ENCODE measurements around the gene EDC4.
"Not testable (repeated sequence)": the region's sequence is repeated elsewhere in the genome, so short reads cannot be mapped to it uniquely, and the experiment has no call there.

The EDC4 gene

DNA sequence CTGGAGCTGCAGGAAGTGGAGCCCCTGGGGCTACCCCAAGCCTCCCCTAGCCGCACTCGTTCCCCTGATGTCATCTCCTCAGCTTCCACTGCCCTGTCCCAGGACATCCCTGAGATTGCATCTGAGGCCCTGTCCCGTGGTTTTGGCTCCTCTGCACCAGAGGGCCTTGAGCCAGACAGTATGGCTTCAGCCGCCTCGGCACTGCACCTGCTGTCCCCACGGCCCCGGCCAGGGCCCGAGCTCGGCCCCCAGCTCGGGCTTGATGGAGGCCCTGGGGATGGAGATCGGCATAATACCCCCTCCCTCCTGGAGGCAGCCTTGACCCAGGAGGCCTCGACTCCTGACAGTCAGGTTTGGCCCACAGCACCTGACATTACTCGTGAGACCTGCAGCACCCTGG is 7.7 kb downstream of the EDC4 start:
- DNase-seq = no peak

DNA sequence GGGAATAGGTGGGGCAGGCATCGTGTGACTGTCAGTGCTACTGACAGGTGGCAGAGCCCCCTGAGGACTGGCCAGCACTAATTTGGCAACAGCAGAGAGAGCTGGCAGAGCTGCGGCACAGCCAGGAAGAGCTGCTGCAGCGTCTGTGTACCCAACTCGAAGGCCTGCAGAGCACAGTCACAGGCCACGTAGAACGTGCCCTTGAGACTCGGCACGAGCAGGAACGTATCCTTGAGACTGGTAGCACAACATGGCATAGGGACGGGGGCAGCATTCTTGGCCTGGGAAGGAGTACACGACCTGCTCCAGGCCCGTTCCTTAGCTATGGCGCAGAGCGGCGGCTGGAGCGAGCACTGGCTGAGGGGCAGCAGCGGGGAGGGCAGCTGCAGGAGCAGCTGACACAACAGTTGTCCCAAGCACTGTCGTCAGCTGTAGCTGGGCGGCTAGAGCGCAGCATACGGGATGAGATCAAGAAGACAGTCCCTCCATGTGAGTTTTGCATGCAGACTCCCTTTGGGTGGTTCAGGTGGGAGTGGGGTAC is 8.8 kb downstream of the EDC4 start:
- DNase-seq = peak; percentile 73

DNA sequence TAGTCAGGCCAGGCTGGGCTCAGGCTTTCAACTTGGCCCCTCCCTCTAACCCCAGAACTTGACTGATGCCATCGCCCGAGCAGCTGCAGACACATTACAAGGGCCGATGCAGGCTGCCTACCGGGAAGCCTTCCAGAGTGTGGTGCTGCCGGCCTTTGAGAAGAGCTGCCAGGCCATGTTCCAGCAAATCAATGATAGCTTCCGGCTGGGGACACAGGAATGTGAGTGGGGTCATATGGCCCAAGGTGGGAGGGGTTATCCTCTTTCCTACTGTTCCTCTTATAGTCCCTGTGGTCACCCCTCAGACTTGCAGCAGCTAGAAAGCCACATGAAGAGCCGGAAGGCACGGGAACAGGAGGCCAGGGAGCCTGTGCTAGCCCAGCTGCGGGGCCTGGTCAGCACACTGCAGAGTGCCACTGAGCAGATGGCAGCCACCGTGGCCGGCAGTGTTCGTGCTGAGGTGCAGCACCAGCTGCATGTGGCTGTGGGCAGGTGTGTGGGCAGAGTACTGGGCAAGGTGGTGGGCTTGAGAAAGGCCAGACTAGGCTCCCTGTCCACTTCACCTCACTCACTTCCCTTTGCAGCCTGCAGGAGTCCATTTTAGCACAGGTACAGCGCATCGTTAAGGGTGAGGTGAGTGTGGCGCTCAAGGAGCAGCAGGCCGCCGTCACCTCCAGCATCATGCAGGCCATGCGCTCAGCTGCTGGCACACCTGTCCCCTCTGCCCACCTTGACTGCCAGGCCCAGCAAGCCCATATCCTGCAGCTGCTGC is 9.7 kb downstream of the EDC4 start:
- peak; percentile 81 for DNase-seq

DNA sequence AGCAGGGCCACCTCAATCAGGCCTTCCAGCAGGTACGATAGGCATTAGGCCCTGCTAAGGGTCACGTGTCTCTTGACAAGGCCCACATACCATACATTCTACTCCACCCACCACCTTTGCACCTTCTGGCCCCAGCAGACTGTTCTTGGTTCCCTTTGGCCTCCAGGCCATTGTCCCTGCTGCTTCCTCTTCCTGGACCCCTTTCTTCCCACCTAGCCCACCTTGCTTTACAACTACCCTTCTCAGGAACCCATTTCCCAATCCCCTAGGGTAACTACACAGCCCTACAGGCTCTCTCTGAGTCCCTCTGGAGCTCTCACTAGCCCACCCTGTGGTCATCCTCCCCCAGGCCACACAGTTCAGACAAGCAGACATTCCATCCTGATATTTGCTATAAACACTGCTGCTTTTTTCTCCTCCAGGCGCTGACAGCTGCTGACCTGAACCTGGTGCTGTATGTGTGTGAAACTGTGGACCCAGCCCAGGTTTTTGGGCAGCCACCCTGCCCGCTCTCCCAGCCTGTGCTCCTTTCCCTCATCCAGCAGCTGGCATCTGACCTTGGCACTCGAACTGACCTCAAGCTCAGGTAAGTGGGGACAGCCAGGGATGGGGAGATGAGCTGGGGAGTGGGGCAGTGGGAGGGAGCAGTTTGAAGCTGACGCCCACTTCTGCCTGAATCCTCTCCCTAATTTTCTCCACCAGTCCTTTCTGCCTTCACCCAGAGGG is 10.5 kb downstream of the EDC4 start:
- no peak for DNase-seq

DNA sequence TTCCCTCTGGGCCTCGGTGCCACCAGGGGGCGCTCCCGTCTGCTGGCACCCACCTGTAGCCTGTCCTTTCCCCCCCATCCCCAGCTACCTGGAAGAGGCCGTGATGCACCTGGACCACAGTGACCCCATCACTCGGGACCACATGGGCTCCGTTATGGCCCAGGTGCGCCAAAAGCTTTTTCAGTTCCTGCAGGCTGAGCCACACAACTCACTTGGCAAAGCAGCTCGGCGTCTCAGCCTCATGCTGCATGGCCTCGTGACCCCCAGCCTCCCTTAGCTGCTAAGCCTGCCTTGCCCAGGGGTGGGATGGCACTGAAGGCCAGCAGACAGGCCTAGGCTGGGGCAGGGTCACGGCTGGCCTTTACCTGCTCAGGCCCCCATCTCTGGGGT is 11.0 kb downstream of the EDC4 start:
- no peak for DNase-seq

DNA sequence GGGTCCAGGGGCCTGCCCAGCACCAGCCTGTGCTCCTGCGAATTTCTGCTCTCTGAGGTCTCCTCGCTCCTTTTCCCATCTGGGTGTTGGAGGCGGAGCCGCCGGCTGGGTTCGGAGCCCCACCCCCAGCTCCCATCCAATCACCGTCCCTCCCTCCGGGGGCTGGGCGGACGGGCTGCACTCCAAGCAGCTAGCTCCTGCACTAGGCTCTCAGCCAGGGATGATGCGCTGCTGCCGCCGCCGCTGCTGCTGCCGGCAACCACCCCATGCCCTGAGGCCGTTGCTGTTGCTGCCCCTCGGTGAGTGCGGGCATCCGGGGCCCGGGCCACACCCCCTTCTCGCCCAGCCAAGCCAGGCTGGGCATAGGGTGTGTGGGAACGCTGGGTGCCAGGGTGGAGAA is 11.8 kb downstream of the EDC4 start, which contains the start of gene NRN1L:
NRN1L (plus strand) TSS at position 202 of the 400 bp plus-strand sequence; CDS start at position 221, 19 bp downstream.
- peak; percentile 28 for DNase-seq

DNA sequence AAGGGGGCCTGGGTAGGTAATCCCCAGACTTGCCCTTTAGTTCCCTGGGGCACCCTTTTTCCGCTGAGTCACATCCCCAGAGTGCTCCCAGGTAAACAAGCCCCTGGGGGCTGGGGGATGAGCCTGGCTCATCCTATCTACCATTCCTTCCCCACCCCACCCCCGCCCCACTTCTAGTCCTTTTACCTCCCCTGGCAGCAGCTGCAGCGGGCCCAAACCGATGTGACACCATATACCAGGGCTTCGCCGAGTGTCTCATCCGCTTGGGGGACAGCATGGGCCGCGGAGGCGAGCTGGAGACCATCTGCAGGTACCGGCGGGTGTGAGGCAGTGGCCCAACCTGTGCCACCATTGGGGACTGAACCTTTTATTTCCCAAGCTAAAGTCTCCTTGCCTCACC is 12.7 kb downstream of the EDC4 start:
- DNase-seq = no peak

DNA sequence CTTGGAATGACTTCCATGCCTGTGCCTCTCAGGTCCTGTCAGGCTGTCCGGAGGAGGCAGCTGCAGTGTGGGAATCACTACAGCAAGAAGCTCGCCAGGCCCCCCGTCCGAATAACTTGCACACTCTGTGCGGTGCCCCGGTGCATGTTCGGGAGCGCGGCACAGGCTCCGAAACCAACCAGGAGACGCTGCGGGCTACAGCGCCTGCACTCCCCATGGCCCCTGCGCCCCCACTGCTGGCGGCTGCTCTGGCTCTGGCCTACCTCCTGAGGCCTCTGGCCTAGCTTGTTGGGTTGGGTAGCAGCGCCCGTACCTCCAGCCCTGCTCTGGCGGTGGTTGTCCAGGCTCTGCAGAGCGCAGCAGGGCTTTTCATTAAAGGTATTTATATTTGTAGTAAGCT is 13.1 kb downstream of the EDC4 start:
- DNase-seq = no peak

DNA sequence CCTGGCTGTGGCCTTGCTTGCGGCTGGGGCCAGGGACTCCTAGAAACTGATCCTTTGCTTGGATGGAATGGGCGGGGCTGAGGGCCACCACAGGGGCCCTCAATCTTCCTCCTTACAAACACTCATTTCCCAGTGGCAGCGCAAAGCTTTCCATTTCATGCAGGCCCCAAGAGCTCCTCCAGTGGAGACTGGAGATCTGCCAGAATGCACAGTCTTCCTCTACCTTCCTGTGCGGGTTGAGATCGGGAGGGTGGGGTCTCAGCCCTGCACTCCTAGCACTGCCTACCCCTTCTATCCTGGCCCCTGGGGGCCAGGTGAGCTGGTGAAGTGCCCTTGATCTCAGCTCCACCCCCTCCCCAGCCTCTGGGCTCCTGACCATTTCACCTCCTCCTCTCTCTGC is 13.5 kb downstream of the EDC4 start:
- no peak for DNase-seq

DNA sequence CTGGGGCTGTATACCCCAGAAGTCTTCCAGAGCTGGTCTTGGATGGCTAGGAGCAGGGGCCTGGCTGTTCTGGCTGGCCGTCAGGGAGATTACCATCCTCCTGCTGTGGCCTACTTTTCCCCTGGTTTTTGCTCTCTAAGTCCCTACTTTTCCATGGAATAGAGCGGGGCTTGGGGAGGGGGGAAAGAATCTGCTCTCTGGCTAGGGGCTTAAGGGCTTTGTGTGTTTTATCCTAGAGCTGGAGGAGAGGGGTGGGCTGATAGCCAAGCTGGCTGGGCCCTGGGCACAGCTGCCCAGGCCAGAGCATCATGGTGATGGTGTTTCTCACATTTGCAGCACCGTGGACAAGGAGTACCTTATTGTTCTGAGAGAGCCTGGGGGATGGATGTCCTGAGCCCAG is 15.5 kb downstream of the EDC4 start:
- DNase-seq = no peak

DNA sequence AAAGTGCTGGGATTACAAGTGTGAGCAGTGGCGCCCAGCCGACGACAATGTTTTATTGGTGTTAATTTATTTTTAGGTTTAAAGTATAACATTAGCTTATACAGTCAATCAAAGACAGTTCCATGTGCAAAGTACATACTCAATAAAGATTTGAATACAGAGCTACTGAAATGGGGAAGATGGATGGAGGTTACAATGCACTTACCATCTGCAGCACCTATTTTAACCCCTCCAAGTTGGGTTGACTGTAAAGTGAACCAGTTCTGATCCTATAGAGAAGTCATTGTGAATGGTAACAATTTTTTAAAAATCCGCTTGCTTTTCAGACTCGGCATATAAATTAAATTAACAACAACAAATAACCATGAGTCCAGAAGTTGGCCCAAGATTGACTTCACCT is 19.5 kb downstream of the EDC4 start:
- DNase-seq = no peak

DNA sequence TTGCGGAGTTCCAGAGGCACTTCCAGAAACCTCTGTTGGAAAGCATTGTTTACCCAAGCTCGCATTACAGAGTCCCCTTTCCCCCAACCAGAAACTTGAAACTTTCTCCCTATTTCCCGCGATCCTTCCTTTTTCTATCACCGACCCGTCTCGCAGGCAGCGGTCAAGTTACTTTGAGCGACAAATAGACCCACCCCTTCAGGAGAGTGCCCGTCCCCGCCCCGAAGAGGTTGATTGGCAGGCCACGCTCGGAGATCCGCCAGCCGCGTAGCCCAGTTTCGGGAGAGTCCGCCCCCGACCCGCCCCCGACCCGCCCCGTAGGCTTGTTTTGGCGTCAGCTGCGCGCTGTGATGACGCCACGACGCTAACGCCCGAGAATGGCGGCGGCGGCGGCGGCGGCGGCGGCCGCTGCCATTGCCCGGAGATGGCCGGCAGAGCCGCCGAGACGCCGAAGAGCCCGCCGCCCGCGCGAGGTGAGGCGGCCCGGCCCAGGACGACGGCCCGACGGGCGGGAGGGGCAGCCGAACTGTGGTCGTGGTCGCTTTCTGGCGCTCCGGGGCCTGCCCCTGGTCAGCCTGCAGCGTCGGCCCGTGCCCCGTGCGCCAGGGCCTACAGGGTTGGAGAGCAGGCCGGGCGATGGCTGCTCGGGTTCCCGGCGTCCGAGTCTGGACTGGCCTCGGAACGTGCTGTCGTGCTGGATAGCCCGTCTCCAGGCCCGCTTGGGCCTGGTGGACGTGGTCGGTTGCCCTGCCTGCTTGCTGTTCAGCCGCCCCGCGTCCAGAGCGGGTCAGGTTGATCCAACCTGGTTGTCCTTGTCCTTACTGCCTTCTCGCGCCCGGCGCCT is 20.3 kb downstream of the EDC4 start, which contains the start of gene PSKH1:
PSKH1 (plus strand) TSS at position 356 of the 844 bp plus-strand sequence. CDS start 15,496 bp downstream, outside the sequence.
- peak; percentile 92 for DNase-seq

DNA sequence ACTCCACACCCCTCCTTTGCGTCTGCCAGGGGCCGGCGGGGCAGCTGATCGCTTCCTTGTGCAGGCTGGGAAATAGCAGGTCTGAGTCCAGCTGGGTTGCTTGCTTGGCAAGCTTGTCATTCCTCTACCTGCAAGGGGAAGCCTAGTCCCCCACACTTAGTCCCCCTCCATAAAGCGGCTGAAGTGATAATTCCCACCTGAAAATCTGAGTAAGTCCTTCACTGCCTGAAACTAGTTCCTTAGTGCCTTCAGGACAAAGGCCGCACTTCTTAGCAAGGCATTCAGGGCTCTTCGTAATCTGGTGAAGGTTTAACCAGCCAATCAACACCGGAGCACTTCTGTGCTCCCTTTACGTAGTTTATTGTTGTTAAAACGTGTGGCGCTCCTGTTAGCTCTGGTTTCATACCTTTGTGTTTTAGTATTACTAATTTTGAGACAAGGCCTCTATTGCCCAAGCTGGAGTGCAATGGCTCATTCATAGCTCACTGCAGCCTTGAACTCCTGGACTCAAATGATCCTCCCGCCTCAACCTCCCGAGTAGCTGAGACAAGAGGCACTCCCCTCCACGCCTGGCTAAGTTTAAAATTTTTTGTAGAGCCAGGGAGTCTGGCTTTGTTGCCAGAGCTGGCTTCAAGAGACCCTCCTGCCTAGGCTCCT is 21.0 kb downstream of the EDC4 start:
- DNase-seq = no peak

DNA sequence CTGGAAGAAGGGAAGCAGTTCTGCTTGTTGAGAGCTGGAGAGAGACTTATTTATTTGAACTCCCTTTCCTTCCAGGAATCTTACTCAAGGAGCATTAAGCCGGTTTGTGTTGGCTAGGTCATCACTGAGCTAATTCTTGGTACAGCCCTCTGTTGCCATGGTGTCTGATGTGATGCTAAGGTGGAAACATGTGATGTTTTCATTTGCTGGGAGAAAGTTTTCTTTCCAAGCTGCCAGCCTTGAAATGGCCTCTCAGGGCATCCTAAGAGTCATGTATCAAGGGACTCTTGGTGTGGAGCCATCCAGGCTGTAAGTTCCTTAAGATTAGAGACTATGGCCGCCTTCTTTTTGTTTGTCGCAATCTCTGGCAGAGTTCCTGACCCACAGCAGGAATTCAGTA is 24.4 kb downstream of the EDC4 start:
- no peak for DNase-seq

DNA sequence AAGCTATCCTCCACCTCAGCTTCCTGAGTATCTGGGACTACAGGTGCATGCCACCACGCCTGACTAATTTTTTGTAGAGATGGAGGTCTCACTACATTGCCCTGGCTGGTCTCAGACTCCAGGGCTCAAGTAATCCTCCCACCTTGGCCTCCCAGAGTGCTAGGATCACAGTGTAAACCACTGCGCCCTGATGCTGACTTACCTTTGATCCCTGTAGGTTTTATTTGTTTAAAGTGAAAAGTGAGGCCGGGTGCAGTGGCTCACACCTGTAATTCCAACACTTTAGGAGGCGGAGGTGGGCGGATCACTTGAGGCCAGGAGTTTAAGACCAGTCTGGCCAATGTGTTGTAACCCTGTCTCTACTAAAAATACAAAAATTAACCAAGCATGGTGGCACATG is 28.9 kb downstream of the EDC4 start:
- no peak for DNase-seq

DNA sequence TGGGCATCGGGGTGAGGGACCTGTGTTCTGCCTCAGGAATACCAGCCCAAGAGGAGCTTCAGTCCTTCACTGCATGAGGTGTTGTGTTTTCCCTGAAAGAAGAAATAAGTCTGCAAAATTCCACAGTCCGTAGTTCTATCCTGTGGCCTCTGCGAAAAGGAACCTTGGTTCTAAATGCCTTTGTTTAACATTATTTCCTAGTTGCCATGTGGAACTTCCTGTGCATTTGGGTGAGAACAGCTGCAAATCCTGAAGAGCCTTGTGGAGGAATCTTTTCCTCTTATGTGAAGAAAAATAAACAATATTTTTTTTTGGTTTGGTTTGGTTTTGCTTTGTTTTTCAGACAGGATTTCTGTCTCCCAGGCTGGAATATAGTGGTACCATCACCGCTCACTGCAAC is 30.0 kb downstream of the EDC4 start:
- DNase-seq = no peak

DNA sequence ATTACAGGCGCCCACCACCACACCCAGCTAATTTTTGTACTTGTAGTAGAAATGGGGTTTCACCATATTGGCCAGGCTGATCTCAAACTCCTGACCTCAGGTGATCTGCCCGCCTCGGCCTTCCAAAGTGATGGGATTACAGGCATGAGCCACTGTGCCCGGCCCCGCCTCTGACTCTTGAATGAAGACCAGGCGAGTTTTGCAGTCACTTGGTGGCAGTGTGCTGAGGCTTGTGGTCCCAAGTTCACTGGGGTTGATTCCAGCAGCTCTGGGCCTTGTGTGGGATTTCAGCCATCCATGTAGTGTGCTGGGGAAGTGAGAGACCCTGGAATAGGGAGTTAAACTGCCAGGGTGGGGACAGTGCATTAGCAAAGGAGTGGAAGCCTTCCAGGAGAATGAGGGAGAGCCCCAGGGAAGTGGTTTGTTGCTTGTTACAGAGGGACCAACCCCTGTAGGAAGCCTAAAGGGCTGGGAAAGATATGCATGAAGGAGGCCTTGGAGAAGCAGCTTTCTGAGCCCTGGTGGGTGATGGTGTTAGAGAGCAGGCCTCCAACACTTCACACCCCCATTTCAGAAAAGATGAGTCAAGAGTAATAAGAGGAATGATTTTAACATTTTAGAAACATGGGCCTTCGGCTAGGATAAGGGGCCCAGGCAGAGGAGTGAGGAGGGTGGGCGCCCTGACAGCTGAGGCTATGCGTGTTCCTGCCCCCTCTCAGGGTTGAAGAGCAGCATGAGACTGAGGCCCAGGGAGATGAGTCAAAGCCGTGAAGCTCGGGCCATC is 34.7 kb downstream of the EDC4 start:
- DNase-seq = no peak

DNA sequence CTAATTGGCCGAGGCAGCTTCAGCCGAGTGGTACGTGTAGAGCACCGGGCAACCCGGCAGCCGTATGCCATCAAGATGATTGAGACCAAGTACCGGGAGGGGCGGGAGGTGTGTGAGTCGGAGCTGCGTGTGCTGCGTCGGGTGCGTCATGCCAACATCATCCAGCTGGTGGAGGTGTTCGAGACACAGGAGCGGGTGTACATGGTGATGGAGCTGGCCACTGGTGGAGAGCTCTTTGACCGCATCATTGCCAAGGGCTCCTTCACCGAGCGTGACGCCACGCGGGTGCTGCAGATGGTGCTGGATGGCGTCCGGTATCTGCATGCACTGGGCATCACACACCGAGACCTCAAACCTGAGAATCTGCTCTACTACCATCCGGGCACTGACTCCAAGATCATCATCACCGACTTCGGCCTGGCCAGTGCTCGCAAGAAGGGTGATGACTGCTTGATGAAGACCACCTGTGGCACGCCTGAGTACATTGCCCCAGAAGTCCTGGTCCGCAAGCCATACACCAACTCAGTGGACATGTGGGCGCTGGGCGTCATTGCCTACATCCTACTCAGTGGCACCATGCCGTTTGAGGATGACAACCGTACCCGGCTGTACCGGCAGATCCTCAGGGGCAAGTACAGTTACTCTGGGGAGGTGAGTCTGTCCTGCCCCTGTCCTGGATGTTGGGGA is 36.3 kb downstream of the EDC4 start:
- no peak for DNase-seq

DNA sequence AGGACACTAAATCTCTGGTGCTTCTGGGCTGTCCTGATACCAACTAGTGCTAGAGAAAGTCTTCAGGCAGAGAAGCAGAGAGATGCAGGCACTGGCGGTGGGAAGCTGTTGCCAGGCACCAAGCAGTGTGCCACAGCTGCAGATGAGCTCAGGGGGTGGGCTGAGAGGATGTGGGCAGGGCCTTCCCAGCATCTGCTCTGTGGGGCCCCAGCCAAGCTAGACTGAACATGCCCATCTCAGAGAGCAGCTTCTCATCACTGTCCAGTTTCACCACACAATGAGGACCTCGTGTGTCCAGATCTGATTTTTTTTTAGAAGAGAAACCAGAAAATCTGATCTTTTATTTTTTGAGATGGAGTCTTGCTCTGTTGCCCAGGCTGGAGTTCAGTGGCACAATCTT is 37.3 kb downstream of the EDC4 start:
- DNase-seq = no peak

DNA sequence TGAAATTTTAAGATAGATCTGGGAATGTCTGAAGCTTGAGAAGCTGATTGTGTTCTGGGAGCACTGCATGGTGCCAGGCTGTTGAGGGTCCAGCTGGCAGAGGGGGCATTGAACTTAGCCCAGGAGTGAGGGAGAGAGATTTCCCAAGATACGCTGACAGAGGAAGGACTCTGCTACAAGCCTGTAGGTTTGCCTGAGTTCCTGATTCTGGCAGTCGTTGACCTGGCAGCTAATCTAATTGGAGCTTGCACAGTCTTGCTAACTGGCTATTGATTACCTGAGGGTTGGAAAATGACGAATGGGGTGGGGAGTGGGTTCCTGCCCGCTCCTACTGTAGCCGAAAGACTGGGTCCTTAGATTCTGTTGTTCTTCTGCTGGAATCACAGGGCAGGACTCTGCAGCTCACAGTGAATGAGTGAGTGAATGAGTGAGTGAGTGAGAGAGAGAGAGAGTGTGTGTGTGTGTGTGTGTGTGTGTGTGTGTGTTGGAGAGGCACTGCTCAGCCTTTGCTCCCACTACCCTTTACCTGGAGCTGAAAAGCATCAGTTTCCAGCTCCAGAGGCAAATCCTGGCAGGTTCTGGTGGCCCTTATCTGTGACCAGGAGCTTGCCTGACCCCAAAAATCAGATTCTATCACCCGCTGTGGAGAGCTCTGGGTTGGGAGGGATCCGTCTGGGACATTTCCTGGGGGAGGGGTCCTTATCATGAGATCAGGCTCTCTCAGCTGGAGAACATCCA is 42.1 kb downstream of the EDC4 start:
- no peak for DNase-seq

DNA sequence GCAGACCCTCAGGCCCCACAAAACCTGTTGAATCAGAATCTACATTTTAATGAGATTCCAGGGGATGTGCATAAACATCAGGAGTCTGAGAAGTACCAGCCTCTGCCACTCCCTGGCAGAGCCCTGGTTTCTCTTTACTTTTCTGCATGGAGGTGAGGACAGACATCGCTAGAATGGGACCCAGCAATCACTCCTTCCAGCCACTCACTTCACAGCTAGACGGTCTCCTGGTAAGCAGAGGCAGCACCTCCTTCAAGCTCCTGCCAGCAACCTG is 42.6 kb downstream of the EDC4 start:
- DNase-seq = not testable (repeated sequence)

All from SHP77 treated with DMSO at 0.1 percent for 48 hours (cell line).